Endodermal cell (in vitro differentiated cells): ENCODE measurements around the gene TSKU. TPM values are rescaled to one million over a fixed set of nuclear protein-coding genes. Genes with fewer than 3 reads are reported as not detected.

ENCODE experiments used
- DNase-seq: peaks from one replicate; pipeline ENCODE4 v3.0.0-alpha.2; 2017
- H3K27ac ChIP-seq: 2 replicates; pipeline ENCODE4 v1.5.1; 2013; ENCODE audit warnings: mild to moderate bottlenecking, low read depth, low read length, moderate library complexity
- H3K27me3 ChIP-seq: 2 replicates; pipeline ENCODE4 v1.6.1; 2013; ENCODE audit warnings: mild to moderate bottlenecking, low read length, moderate library complexity; ENCODE audit not compliant: insufficient read depth, control insufficient read depth, poor library complexity, severe bottlenecking
- H3K36me3 ChIP-seq: 2 replicates; pipeline ENCODE4 v1.7.0; 2013; ENCODE audit warnings: mild to moderate bottlenecking, low read length, moderate library complexity; ENCODE audit not compliant: control insufficient read depth, insufficient read depth
- H3K4me1 ChIP-seq: one replicate; pipeline ENCODE4 v1.7.0; 2013; ENCODE audit warnings: low read length; ENCODE audit not compliant: control insufficient read depth, insufficient read depth
- H3K4me3 ChIP-seq: 2 replicates; pipeline ENCODE4 v1.5.1; 2013; ENCODE audit warnings: mild to moderate bottlenecking, low read length, moderate library complexity
- H3K9ac ChIP-seq: 2 replicates; pipeline ENCODE4 v1.6.1; 2013; ENCODE audit warnings: mild to moderate bottlenecking, low read length, moderate library complexity; ENCODE audit not compliant: poor library complexity, severe bottlenecking; ENCODE audit errors: extremely low read depth
- H3K9me3 ChIP-seq: 2 replicates; pipeline ENCODE4 v1.6.1; 2013; ENCODE audit warnings: mild to moderate bottlenecking, low read length, moderate library complexity; ENCODE audit not compliant: control insufficient read depth
- H3K27ac Mint-ChIP-seq: 2 replicates; pipeline ENCODE4 v1.8.0; 2020; ENCODE audit warnings: mixed read lengths
- H3K27me3 Mint-ChIP-seq: 2 replicates; pipeline ENCODE4 v1.8.0; 2021; ENCODE audit warnings: mild to moderate bottlenecking, mixed read lengths; ENCODE audit not compliant: insufficient read depth
- H3K36me3 Mint-ChIP-seq: 2 replicates; pipeline ENCODE4 v1.8.0; 2020; ENCODE audit warnings: low read depth, mixed read lengths
- H3K4me1 Mint-ChIP-seq: 2 replicates; pipeline ENCODE4 v1.8.0; 2020; ENCODE audit warnings: mixed read lengths
- H3K4me3 Mint-ChIP-seq: 2 replicates; pipeline ENCODE4 v1.8.0; 2020; ENCODE audit warnings: mild to moderate bottlenecking, moderate library complexity, mixed read lengths
- H3K9me3 Mint-ChIP-seq: 2 replicates; pipeline ENCODE4 v1.8.0; 2020; ENCODE audit warnings: mild to moderate bottlenecking, mixed read lengths
- WGBS, 2 experiments: methylation state at CpG; one replicate each; pipeline versions ENCODE4 v1.1.5 to v1.1.7; 2013; ENCODE audit warnings: missing lambda C conversion rate in 2 of 2, mixed read lengths in 1 of 2; ENCODE audit not compliant: insufficient coverage in 1 of 2, insufficient read length in 1 of 2; 5-methylcytosine and 5-hydroxymethylcytosine counted together
- total RNA-seq, 2 donors: library from RNA; stranded (reverse); fragmentation: NEBNext Ultra II Directional in 1 of 2; extraction: Animal tissue kit (Norgen Biotek cat#: 25700) in 1 of 2; gene quantifications; 2 replicates in 1 of 2; 3 replicates in 1 of 2; pipeline ENCODE4 v1.2.1, GENCODE V29; 2021
- TF ChIP-seq, protein P1 (sequence below): fragments of 200-600 bp; sonication (generic); conservative IDR thresholded peaks from 2 replicates; pipeline ENCODE4 v1.5.0; 2021; ENCODE audit warnings: antibody characterized with exemption, mild to moderate bottlenecking

The TSKU gene
- total RNA-seq, 2 donors from 2014 or later, result 105 to 130 TPM

DNA sequence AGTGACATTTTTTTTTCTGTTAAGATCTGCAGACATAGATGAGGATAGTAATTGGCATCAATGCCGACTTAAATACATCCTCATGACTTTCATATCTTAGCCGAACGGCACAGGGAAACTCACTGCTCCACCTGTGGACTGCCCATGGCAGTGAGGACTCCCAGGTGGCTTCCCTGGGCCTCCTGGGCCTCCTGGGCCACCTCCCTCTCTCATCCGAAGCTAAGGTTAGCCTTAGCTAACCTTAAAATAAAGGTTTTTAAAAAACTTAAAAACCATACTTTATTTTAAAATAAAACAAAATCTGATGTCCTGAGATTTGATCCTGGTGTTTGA lies 38.1 kb upstream of the TSKU start:
- Mint-ChIP-seq H3K27ac (peak overlapping the region; percentile 35), H3K27me3 (no peaks in the 10 kb centered on the region), H3K4me3 (no peak overlapping the region), H3K9me3 (no peaks in the 10 kb centered on the region), H3K4me1 (peaks cover 31% of the 10 kb centered on the region), H3K36me3 (no peaks in the 10 kb centered on the region)
- no peaks in the 10 kb centered on the region for H3K36me3 ChIP-seq
- no peak overlapping the region for H3K9ac ChIP-seq
- H3K4me3 ChIP-seq, result no peak overlapping the region
- H3K27ac ChIP-seq, result no peak overlapping the region
- WGBS, 2 experiments, result 86 to 87% methylated on average over 3 to 4 of the region's 4 CpGs
- H3K4me1 ChIP-seq, result peaks cover 23% of the 10 kb centered on the region
- H3K9me3 ChIP-seq, result no peaks in the 10 kb centered on the region
- TF ChIP-seq, protein P1, sequence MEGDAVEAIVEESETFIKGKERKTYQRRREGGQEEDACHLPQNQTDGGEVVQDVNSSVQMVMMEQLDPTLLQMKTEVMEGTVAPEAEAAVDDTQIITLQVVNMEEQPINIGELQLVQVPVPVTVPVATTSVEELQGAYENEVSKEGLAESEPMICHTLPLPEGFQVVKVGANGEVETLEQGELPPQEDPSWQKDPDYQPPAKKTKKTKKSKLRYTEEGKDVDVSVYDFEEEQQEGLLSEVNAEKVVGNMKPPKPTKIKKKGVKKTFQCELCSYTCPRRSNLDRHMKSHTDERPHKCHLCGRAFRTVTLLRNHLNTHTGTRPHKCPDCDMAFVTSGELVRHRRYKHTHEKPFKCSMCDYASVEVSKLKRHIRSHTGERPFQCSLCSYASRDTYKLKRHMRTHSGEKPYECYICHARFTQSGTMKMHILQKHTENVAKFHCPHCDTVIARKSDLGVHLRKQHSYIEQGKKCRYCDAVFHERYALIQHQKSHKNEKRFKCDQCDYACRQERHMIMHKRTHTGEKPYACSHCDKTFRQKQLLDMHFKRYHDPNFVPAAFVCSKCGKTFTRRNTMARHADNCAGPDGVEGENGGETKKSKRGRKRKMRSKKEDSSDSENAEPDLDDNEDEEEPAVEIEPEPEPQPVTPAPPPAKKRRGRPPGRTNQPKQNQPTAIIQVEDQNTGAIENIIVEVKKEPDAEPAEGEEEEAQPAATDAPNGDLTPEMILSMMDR, result no peak
- no peak for DNase-seq
- no peaks in the 10 kb centered on the region for H3K27me3 ChIP-seq

- H3K27me3 Mint-ChIP-seq, result no peaks in the 10 kb centered on the region
- H3K27ac Mint-ChIP-seq, result peak overlapping the region; percentile 55
- TF ChIP-seq, protein P1, result no peak
- no peaks in the 10 kb centered on the region for H3K36me3 Mint-ChIP-seq
- Histone ChIP-seq H3K9ac (no peak overlapping the region), H3K27me3 (no peaks in the 10 kb centered on the region), H3K27ac (no peak overlapping the region), H3K36me3 (no peaks in the 10 kb centered on the region), H3K9me3 (no peaks in the 10 kb centered on the region), H3K4me1 (peaks cover 23% of the 10 kb centered on the region), H3K4me3 (no peak overlapping the region)
- WGBS, 2 experiments, result 69 to 79% methylated on average over 6 to 8 of the region's 8 CpGs
- peaks cover 31% of the 10 kb centered on the region for H3K4me1 Mint-ChIP-seq
- no peaks in the 10 kb centered on the region for H3K9me3 Mint-ChIP-seq
- DNase-seq, result peak; percentile 73
- H3K4me3 Mint-ChIP-seq, result peak overlapping the region; percentile 23
Observed at GRCh38 chr11:76745561-76746207, 37.5 kb upstream of the TSKU start.

GRCh38 chr11:76747153-76747914 lies 35.8 kb upstream of the TSKU start:
- DNase-seq, result no peak
- peaks cover 38% of the 10 kb centered on the region for H3K4me1 Mint-ChIP-seq
- no peaks in the 10 kb centered on the region for H3K27me3 ChIP-seq
- peaks cover 24% of the 10 kb centered on the region for H3K4me1 ChIP-seq
- H3K36me3 ChIP-seq, result no peaks in the 10 kb centered on the region
- no peak overlapping the region for H3K4me3 Mint-ChIP-seq
- no peak overlapping the region for H3K4me3 ChIP-seq
- no peak overlapping the region for H3K27ac ChIP-seq
- no peaks in the 10 kb centered on the region for H3K9me3 ChIP-seq
- no peak overlapping the region for H3K27ac Mint-ChIP-seq
- TF ChIP-seq, protein P1, result no peak
- H3K9ac ChIP-seq, result no peak overlapping the region
- no peaks in the 10 kb centered on the region for H3K36me3 Mint-ChIP-seq
- 88 to 93% methylated on average over 5 to 7 of the region's 8 CpGs for WGBS, 2 experiments
- H3K9me3 Mint-ChIP-seq, result no peaks in the 10 kb centered on the region
- H3K27me3 Mint-ChIP-seq, result no peaks in the 10 kb centered on the region
